CD4-positive, alpha-beta T cell (primary cell): Measurements from ENCODE around the gene VPS13D. TPM values are rescaled to one million over a fixed set of nuclear protein-coding genes. Genes with fewer than 3 reads are reported as not detected.

Experiments
- ATAC-seq: fragments of 200-7000 bp; cut with Tn5 transposase; one replicate; pipeline ENCODE4 v1.10.0; 2022; ENCODE audit warnings: mild to moderate bottlenecking; ENCODE audit not compliant: poor library complexity
- CTCF ChIA-PET: fragments of 350-600 bp; sonication (Branson Sonifier 250); formaldehyde crosslinking; loops from one replicate; lab custom pipeline; 2021; ENCODE audit warnings: antibody characterized with exemption, inconsistent platforms; lab: Charles Lee
- POLR2A ChIA-PET: fragments of 350-600 bp; sonication (Branson Sonifier 250); formaldehyde crosslinking; loops from one replicate; lab custom pipeline; 2021; ENCODE audit warnings: antibody characterized with exemption, inconsistent platforms; lab: Charles Lee
- DNase-seq, 14 experiments: peaks; one replicate each; pipeline ENCODE4 v3.0.0-alpha.2; 2013 to 2020; ENCODE audit warnings: mixed read lengths in 2 of 14
- H3K27ac ChIP-seq, 2 donors: one replicate each; pipeline versions ENCODE4 v1.5.1 to v1.7.0; 2013; ENCODE audit warnings: low read length in 2 of 2, low read depth in 1 of 2, mild to moderate bottlenecking in 1 of 2
- H3K27me3 ChIP-seq, 2 experiments: 1 replicate in 1 of 2; 2 replicates in 1 of 2; pipeline versions ENCODE4 v1.6.1 to v1.7.0; 2013; ENCODE audit warnings: low read length in 2 of 2, control low read depth in 1 of 2, mild to moderate bottlenecking in 1 of 2, moderate library complexity in 1 of 2; ENCODE audit not compliant: insufficient read depth in 2 of 2, control insufficient read depth in 1 of 2
- H3K36me3 ChIP-seq: one replicate; pipeline ENCODE4 v1.6.1; 2013; ENCODE audit warnings: low read length, control low read depth; ENCODE audit not compliant: insufficient read depth
- H3K4me1 ChIP-seq: one replicate; pipeline ENCODE4 v1.6.1; 2013; ENCODE audit warnings: low read length, control low read depth; ENCODE audit not compliant: insufficient read depth
- H3K4me3 ChIP-seq: one replicate; pipeline ENCODE4 v1.5.1; 2013; ENCODE audit warnings: mild to moderate bottlenecking, low read length, moderate library complexity
- H3K9me3 ChIP-seq, 2 experiments: 1 replicate in 1 of 2; 2 replicates in 1 of 2; pipeline versions ENCODE4 v1.6.1 to v1.7.0; 2013; ENCODE audit warnings: low read length in 2 of 2, mild to moderate bottlenecking in 2 of 2, control low read depth in 1 of 2, moderate library complexity in 1 of 2; ENCODE audit not compliant: control insufficient read depth in 1 of 2, insufficient read depth in 1 of 2
- H3K27ac Mint-ChIP-seq: one replicate; pipeline ENCODE4 v1.8.0; 2020; ENCODE audit warnings: mixed read lengths
- H3K27me3 Mint-ChIP-seq: one replicate; pipeline ENCODE4 v1.8.0; 2021; ENCODE audit warnings: mixed read lengths
- H3K36me3 Mint-ChIP-seq: one replicate; pipeline ENCODE4 v1.8.0; 2021; ENCODE audit warnings: low read depth, mixed read lengths
- H3K4me1 Mint-ChIP-seq: one replicate; pipeline ENCODE4 v1.8.0; 2021; ENCODE audit warnings: low read depth, mixed read lengths
- H3K4me3 Mint-ChIP-seq: one replicate; pipeline ENCODE4 v1.8.0; 2020; ENCODE audit warnings: mild to moderate bottlenecking, mixed read lengths
- H3K9me3 Mint-ChIP-seq: one replicate; pipeline ENCODE4 v1.8.0; 2020; ENCODE audit warnings: mixed read lengths
- CTCF ChIP-seq: fragments of 200-600 bp; IDR thresholded peaks from one replicate; pipeline ENCODE4 v1.8.0; 2022; ENCODE audit warnings: antibody characterized with exemption, mild to moderate bottlenecking
- intact Hi-C, 2 experiments: fragments of 100-400 bp; cut with DNase I in 1 of 2; cut with micrococcal nuclease in 1 of 2; formaldehyde crosslinking; loops; one replicate each; pipeline versions ENCODE4 v1.15.1 to v1.9.0; 2023 to 2025; cut with DNase I, micrococcal nuclease
- total RNA-seq, 174 experiments: library from RNA in 2 of 174; stranded (reverse) in 2 of 174; gene quantifications; one replicate each; pipeline ENCODE4 v1.2.3 and lab custom pipeline; 2021 to 2026

Gene VPS13D
- total RNA-seq, 2 experiments from 2014 or later: 63.0 to 67.3 TPM

GRCh38 chr1:12345350-12346217 lies 115.8 kb downstream of the VPS13D start:
- peak in 6 of 14 experiments; percentile 19 to 69 (median 44) for DNase-seq
- H3K9me3 ChIP-seq: peaks cover 0 to 2% of the 10 kb centered on the region in 2 experiments
- H3K27me3 Mint-ChIP-seq: no peaks in the 10 kb centered on the region
- peak overlapping the region; percentile 37 to 48 for H3K27ac ChIP-seq
- H3K36me3 ChIP-seq: peaks cover 42% of the 10 kb centered on the region
- H3K27ac Mint-ChIP-seq: peak overlapping the region; percentile 95
- H3K4me3 ChIP-seq: peak overlapping the region; percentile 21
- intact Hi-C loops: loop anchor here in 1 of 2 experiments (10.0 kb wide), 1 partner anchor 269 kb away; the partner anchor contains the start of gene DHRS3
- ATAC-seq: peak; percentile 74
- peaks cover 55% of the 10 kb centered on the region for H3K4me1 Mint-ChIP-seq
- H3K36me3 Mint-ChIP-seq: peaks cover 67% of the 10 kb centered on the region
- H3K4me1 ChIP-seq: peaks cover 29% of the 10 kb centered on the region
- H3K27me3 ChIP-seq: no peaks in the 10 kb centered on the region
- no peak for TF ChIP-seq CTCF
- H3K9me3 Mint-ChIP-seq: no peaks in the 10 kb centered on the region
- CTCF ChIA-PET: interaction anchor here (2.1 kb wide), 1 partner anchor 274 kb away, joined by 5 read pairs; no protein-coding TSS in a partner anchor
- H3K4me3 Mint-ChIP-seq: peak overlapping the region; percentile 85
- POLR2A ChIA-PET: interaction anchor here (0.7 to 2.1 kb wide), 11 partner anchors 9 to 274 kb away, joined by 3 to 11 read pairs (median 3); partner anchors contain the start of gene DHRS3

DNA sequence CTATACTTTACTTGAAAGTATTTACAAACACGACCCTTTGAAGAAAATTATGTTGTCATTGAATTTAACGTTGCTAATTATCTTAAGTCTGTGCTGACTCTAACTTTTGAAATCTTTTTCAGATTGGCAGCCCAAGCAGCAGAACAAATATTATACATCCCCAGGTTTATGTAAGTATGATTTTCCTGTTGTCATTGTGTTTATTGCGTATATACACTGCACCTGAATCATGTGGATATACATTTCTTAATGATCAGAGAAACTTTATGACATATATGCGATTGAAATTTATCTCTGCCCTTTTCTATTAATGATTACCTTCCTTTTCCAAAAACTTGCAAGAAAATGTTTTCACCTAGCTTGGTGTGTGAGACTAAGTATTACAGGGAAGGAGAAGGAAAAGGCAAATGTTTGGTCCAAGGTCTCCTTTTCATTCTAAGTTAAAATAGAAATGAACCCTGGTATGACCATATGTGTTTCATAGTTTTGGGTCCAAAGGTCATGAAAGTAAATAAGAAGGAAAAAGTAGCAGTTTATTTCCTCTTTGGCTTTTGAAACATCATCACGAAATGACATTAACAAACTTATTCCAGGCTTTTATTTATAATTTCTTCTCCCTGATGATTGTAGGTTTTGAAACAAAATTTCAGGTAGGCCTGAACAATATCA lies 116.8 kb downstream of the VPS13D start:
- DNase-seq (no peak), ATAC-seq (no peak)
- Histone ChIP-seq H3K4me1 (peaks cover 22% of the 10 kb centered on the region), H3K9me3 (peaks cover 0 to 6% of the 10 kb centered on the region in 2 experiments), H3K27me3 (no peaks in the 10 kb centered on the region), H3K27ac (peak overlapping the region in 1 of 2 donors; percentile 27), H3K4me3 (no peak overlapping the region), H3K36me3 (peaks cover 48% of the 10 kb centered on the region)
- peak overlapping the region; percentile 95 for H3K27ac Mint-ChIP-seq
- CTCF ChIA-PET: no interaction called here
- H3K36me3 Mint-ChIP-seq: peaks cover 75% of the 10 kb centered on the region
- intact Hi-C loops: loop anchor here in 1 of 2 experiments (10.0 kb wide), 1 partner anchor 268 kb away; the partner anchor contains the start of gene DHRS3
- POLR2A ChIA-PET: interaction anchor here (1.1 to 2.1 kb wide), 5 partner anchors 40 to 273 kb away, joined by 3 to 11 read pairs (median 4); partner anchors contain the start of gene DHRS3
- peaks cover 45% of the 10 kb centered on the region for H3K4me1 Mint-ChIP-seq
- H3K4me3 Mint-ChIP-seq: no peak overlapping the region
- TF ChIP-seq CTCF: no peak
- H3K9me3 Mint-ChIP-seq: no peaks in the 10 kb centered on the region
- no peaks in the 10 kb centered on the region for H3K27me3 Mint-ChIP-seq

GRCh38 chr1:12348113-12348512 lies 118.3 kb downstream of the VPS13D start:
- ATAC-seq: no peak
- ChIA-PET CTCF (no interaction called here), POLR2A (no interaction called here)
- Histone ChIP-seq H3K4me3 (no peak overlapping the region), H3K27me3 (no peaks in the 10 kb centered on the region), H3K4me1 (peaks cover 19% of the 10 kb centered on the region), H3K9me3 (peaks cover 0 to 6% of the 10 kb centered on the region in 2 experiments), H3K36me3 (peaks cover 38% of the 10 kb centered on the region), H3K27ac (no peak overlapping the region)
- no peaks in the 10 kb centered on the region for H3K27me3 Mint-ChIP-seq
- no peak for DNase-seq
- H3K4me3 Mint-ChIP-seq: no peak overlapping the region
- peaks cover 74% of the 10 kb centered on the region for H3K36me3 Mint-ChIP-seq
- H3K4me1 Mint-ChIP-seq: peaks cover 33% of the 10 kb centered on the region
- no peak overlapping the region for H3K27ac Mint-ChIP-seq
- no peaks in the 10 kb centered on the region for H3K9me3 Mint-ChIP-seq
- no peak for TF ChIP-seq CTCF
- intact Hi-C loops: loop anchor here in 1 of 2 experiments (10.0 kb wide), 1 partner anchor 267 kb away; the partner anchor contains the start of gene DHRS3
